HG03432 (cell line): ENCODE measurements around the gene HNRNPA0.

Source experiments
- ATAC-seq: cut with Tn5 transposase; IDR thresholded peaks from one replicate; pipeline ENCODE4 v1.9.1; 2021; ENCODE audit warnings: mild to moderate bottlenecking, moderate library complexity; ENCODE audit not compliant: unreplicated experiment

Gene HNRNPA0

DNA sequence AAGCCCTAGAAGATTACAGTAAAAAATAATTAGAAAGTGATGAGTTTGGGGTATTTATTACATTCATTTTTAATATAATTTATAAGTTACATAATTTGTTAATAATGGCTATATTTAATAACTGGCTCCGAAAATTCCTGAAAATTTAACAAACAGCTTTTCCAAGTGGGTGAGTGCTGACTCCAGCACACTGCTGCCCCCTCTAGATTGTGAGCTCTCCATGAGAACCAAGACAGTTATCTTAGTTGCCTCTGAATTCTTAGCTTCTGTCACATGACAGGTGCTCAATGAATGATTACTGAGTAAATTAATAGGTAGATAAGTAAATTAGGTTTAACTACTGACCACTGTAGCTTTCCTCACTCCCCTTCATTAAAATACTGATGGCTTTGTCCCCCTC lies 26.1 kb downstream of the HNRNPA0 start:
- ATAC-seq: no peak

GRCh38 chr5:137727623-137728022 lies 26.5 kb downstream of the HNRNPA0 start:
- ATAC-seq: no peak

DNA sequence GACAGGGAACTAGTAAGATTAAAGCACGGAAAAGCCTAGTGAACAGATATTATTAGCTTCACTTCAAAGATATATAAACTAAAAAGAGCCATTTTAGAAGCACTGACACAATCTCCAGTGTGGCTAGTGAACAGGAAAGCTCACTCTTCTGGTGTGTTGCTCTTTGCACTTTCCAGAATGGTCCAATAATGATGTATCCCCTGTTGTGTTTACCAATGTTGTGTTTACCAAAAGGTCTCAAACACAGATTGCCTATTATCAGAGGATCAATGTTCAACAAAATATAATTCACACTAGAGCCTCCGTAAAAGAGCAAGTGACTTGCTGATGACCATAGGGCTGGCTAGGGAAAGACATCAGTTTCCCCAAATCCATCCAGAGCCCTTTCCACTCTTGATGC lies 29.9 kb downstream of the HNRNPA0 start:
- ATAC-seq: no peak

DNA sequence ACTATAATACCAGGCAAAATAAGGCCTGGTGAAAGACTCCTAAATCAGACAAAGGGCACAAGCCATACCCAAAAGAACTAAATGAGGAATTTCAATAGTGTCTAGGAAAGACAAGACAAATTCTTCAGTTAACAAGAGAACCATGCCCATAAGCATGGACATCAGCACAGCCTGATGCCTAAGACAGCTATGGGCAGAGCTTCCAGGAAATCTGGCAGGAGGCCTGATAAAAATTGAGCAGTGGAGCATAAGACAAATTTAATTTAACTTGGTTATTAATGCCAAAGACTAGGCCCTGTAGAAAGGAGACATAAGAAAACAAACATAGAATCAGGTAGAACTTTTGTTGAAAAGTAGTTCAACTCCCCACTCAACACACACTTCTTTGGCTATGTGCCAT lies 35.6 kb downstream of the HNRNPA0 start:
- ATAC-seq: no peak

DNA sequence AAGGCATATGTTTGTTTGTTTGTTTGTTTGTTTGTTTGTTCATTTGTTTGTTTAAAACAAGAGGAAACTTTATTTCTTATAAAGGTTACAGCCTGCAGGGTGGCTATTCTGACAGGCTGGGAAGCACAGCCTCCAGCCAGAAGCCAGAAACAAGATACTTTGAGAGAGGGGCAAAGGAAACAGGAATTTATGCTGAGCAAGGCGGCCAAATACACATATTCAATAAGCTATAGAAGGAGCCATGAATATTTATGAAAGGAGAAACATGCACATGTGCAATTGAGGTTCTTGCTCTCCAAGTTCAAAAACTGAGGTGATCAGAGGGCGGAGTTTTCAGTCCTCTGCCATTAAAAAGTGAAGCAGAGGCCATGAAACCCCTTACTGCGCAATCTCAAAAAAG lies 37.8 kb downstream of the HNRNPA0 start:
- no peak for ATAC-seq

DNA sequence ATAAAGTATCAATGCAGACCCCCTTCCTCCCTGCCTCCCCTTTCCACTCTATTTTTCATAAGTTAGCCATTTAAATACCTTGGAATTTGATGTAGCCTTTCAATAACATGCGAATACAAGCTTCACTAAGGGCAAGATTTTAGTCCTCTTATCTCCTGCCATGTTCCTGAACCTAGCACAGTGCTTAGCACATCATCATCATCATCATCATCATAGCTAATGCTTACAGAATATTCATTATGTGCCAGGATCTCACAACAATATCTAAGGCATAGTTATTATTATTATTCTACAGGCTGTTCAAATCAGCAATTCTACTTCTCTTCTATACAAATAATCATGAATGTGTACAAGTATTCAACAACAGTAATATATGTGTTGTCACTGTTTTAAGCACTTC lies 38.7 kb downstream of the HNRNPA0 start:
- no peak for ATAC-seq

DNA sequence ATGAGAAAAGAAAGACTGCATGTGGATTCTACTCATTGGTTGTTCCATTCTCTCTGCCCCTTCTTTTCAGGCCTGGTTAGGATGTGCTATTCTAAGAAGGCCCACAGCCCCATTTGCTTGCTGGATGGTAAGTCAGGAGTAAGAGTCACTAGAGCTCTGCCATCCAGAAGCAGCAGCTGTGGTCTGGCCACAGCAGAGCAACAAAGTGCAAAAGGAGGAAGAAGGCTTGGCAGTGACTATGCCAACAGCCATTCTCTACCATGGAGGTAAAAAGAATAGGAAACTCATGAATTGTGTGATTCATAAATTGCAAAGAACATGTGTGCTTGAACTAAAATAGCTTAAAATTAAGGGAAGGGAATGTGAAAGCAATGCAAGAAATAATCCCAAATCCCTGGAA lies 39.2 kb downstream of the HNRNPA0 start:
- ATAC-seq: no peak

DNA sequence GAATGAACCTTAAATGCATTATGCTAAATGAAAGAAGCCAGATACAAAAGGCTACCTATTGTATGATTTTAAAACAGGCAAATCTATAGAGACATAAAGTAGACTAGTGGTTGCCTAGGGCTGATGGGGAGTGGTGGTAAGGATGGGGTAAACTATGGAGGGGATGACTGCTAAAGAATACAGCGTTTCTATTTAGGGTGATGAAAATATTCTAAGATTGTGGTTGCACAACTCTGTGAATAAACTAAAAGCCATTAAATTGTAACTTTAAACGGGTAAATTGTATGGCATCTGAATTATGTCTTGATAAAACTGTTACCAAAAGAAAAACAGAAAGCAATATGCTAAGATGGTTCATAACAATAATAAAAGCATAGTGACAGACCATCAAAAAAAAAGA lies 39.7 kb downstream of the HNRNPA0 start:
- no peak for ATAC-seq

GRCh38 chr5:137712139-137712667 lies 42.0 kb downstream of the HNRNPA0 start:
- no peak for ATAC-seq

DNA sequence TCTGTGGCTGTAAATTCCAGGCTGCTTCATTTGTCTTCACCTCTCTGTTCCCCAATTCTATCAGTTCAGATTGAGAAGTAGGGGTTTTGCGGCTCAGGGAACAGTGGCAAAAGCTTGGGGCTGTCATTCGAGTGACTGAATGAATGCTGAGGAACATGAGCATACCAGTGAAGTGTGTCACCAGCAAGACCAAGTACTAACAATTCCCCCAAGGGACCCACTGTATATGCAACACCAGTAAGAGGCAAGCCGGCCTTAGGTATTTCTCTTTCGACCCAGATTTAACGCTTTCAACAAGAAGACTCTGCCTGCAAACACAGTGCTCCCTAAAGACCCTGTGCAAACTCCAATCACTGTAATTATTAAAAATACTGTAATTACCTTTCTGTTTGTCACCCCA lies 44.1 kb downstream of the HNRNPA0 start:
- ATAC-seq: no peak

- ATAC-seq: no peak
Observed at GRCh38 chr5:137708796-137709559, 45.2 kb downstream of the HNRNPA0 start.

DNA sequence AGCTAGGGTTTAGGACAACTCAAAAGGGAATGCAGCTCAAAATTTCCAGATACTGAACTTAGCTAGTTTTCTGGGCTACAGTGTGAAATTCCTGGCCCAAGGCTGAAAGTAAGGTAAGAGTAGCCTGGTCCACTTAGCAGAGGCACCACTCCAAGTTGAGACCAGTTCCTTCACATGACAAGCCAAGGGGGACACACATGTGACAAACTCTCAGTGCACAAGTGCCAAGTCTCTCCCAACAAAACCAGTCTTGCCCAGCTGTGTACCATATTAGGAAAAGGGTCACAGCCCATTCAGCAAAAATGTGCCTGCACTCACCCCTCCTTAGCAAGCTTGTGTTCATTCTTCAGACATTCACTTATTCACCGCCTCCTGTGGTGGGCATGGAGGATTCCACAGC lies 46.1 kb downstream of the HNRNPA0 start:
- no peak for ATAC-seq

DNA sequence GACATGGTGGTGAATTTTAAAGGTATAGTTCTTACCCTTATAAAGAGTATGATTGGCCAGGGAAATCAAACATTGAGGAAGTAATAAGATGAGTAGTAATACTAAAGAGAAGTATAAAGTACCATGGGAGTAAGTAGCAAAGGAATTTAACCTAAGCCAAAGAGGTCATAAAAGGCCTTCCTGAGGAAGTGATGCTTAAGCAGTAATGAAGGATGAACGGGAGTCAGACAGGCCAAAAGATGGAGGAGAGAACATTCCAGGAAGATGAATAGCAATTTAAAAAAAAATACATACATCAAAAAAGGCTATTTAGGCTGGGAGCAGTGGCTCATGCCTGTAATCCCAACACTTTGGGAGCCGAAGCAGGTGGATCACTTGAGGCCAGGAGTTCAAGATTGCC lies 47.3 kb downstream of the HNRNPA0 start:
- no peak for ATAC-seq

DNA sequence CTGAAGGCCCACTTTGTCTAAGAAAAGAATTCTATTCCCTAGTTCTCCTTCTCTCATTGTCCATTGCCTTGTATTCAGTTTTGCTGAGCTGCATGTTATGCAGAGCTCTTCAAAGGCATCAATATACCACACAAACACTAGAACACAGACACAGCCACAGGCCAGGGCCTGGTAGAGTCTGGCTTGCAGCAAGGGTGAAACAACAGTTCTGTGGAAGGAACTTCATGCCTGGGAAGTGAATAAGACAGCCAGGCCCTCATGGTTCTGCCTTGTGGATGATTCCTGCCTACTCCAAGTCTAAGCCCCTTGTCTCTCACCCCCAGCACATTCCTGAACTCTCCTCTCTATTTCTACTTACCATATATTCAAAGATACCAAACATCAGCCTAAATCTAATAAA lies 49.1 kb downstream of the HNRNPA0 start:
- ATAC-seq: no peak

GRCh38 chr5:137703565-137703964 lies 50.6 kb downstream of the HNRNPA0 start:
- no peak for ATAC-seq

DNA sequence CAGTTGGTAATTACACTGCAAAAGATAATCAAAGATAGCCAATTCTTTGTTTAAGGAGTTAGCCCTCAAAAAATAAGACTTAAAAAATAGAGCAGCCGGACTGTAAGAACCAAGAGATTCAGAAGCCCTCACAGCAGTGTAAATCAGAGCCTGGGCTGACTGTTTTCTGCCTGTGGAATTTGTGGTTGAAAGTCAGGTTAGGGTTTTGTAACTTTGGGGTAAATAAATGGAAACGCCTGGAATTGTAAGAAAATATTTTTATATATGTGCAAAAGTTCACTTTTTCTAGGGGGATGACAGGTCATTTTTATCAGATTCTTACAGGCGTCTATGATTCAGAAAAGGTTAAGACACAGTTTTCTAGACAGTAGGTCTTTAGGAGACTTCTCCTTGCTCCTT lies 53.9 kb downstream of the HNRNPA0 start:
- ATAC-seq: no peak

DNA sequence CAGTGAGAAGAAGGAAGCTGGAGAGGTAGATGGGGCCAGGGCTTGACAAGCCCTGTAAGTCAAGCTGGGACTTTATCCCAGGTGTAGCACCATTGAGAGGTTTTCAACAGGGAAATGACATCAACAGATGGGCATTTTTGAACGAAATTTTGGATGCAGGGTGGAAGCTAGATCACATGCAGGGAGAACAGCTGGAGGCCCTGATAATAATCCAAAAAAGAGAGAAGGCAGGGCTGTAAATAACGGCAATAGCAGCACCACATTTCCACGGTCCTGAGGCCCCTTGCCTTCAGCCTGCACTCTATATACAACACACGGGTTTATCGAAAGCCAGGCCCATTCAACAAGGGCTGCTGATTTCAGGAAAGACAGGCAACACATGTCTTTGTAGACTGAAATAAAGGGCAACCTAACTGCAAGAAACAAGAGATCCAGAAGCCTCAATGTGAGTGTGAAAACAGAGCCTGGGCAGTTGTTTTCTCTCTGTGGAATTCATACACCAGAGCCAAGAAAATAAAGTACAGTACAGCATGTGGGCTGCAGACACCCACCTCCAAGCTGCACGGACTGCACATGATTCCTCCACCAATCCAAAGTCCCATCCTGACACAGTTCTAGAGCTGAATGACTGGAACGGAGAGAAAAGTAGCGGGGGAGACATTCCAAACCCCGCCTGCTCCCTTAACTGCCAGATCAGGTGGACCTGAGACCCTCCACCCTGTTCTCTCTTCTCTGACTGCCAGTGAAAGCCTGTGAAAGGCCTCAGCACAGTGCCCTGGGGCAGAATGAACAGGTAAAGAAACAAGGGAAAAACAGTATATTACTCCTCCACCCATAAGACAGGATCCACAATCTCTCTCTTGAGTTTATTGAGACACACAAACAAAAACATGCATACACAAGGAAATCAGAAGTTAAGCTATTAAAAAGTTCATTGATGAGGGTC lies 54.6 kb downstream of the HNRNPA0 start:
- no peak for ATAC-seq

DNA sequence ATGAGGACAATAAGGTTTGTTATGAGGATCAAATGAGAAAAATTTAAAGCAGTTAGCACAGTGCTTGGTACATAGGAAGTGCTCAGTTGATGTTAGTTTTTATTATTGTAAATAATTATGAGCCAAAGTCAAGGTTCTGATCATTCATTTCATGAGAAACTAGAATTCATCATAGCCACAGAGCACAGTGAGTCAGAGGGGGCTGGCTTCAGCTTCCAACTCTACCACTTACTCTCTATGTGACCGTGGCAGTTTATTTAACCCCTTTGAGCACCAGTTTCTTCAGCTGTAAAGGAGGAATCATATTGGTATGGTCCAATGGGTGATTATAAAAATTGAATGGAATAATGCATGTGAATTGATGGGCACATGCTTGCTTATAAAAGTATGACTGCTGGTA lies 57.7 kb downstream of the HNRNPA0 start:
- ATAC-seq: no peak

GRCh38 chr5:137695651-137696428 lies 58.3 kb downstream of the HNRNPA0 start:
- ATAC-seq: no peak
